Esophagus muscularis mucosa (tissue), 3 donors: Measurements from ENCODE around the gene ZNF692.

Source experiments
- POLR2AphosphoS5 ChIP-seq, 2 donors: sonication (generic); formaldehyde crosslinking; IDR thresholded peaks; one replicate each; pipeline ENCODE4 v1.6.1; 2017; ENCODE audit warnings: antibody characterized with exemption in 2 of 2
- TF ChIP-seq, protein P1 (sequence below), 3 experiments: fragments of 200-600 bp in 2 of 3; fragments of 450-650 bp in 1 of 3; sonication (generic) in 2 of 3; IDR thresholded peaks; one replicate each; pipeline ENCODE4 v1.5.1; 2017 to 2019; ENCODE audit warnings: antibody characterized with exemption in 3 of 3, mild to moderate bottlenecking in 2 of 3, moderate library complexity in 1 of 3

DNA sequence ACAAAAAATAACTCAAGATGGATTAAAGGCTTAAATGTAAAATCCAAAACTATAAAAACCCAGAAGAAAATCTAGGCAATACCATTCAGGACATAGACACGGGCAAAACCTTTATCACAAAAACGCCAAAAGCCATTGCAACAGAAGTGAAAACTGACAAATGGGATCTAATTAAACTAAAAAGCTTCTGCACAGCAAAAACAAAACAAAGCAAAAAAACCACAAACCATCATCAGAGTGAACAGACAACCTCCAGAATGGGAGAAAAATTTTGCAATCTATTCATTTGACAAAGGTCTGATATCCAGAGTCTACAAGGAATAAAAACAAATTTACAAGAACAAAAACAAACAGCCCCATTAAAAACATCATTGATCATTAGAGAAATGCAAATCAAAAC lies 42.7 kb upstream of the ZNF692 start:
- TF ChIP-seq, protein P1, sequence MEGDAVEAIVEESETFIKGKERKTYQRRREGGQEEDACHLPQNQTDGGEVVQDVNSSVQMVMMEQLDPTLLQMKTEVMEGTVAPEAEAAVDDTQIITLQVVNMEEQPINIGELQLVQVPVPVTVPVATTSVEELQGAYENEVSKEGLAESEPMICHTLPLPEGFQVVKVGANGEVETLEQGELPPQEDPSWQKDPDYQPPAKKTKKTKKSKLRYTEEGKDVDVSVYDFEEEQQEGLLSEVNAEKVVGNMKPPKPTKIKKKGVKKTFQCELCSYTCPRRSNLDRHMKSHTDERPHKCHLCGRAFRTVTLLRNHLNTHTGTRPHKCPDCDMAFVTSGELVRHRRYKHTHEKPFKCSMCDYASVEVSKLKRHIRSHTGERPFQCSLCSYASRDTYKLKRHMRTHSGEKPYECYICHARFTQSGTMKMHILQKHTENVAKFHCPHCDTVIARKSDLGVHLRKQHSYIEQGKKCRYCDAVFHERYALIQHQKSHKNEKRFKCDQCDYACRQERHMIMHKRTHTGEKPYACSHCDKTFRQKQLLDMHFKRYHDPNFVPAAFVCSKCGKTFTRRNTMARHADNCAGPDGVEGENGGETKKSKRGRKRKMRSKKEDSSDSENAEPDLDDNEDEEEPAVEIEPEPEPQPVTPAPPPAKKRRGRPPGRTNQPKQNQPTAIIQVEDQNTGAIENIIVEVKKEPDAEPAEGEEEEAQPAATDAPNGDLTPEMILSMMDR (IDR thresholded peaks at IDR 0.05) = no peak
- TF ChIP-seq POLR2AphosphoS5 (IDR thresholded peaks at IDR 0.05) = no peak
